NCI-H226 (cell line): ENCODE data around the gene SEMA4C.

Source experiments
- DNase-seq: peaks from one replicate; pipeline ENCODE4 v3.0.0-alpha.2; 2015

The SEMA4C gene

GRCh38 chr2:96880891-96881273, 11.0 kb upstream of the SEMA4C start:
- no peak for DNase-seq

GRCh38 chr2:96879545-96880040, 9.7 kb upstream of the SEMA4C start:
- no peak for DNase-seq

GRCh38 chr2:96878796-96879544, 9.1 kb upstream of the SEMA4C start:
- no peak for DNase-seq

GRCh38 chr2:96878171-96878570, 8.3 kb upstream of the SEMA4C start:
- DNase-seq, result no peak

GRCh38 chr2:96877631-96878092, 7.8 kb upstream of the SEMA4C start:
- no peak for DNase-seq

GRCh38 chr2:96877042-96877451, 7.2 kb upstream of the SEMA4C start:
- no peak for DNase-seq

GRCh38 chr2:96876269-96877041, 6.6 kb upstream of the SEMA4C start:
- no peak for DNase-seq

GRCh38 chr2:96875498-96876268, 5.8 kb upstream of the SEMA4C start:
- DNase-seq, result no peak

- no peak for DNase-seq
These were observed 4.4 kb upstream of the SEMA4C start for GRCh38 chr2:96874198-96874831.

- no peak for DNase-seq
These were observed 3.8 kb upstream of the SEMA4C start for GRCh38 chr2:96873651-96874096.

GRCh38 chr2:96872591-96873349, 2.9 kb upstream of the SEMA4C start:
- DNase-seq, result peak; percentile 90

- DNase-seq, result no peak
These were observed 861 bp upstream of the SEMA4C start for GRCh38 chr2:96870626-96871255.

GRCh38 chr2:96869281-96869821, 529 bp downstream of the SEMA4C start:
- DNase-seq, result peak; percentile 76

GRCh38 chr2:96868555-96869280, 1.2 kb downstream of the SEMA4C start:
- DNase-seq, result peak; percentile 91

- DNase-seq, result no peak
These were observed 1.9 kb downstream of the SEMA4C start for GRCh38 chr2:96867756-96868554.

- DNase-seq, result no peak
These were observed 2.7 kb downstream of the SEMA4C start for GRCh38 chr2:96866986-96867755.

- no peak for DNase-seq
These were observed 3.3 kb downstream of the SEMA4C start for GRCh38 chr2:96866586-96866985.

- DNase-seq, result no peak
These were observed 3.7 kb downstream of the SEMA4C start for GRCh38 chr2:96866149-96866548.

GRCh38 chr2:96865654-96866053, 4.2 kb downstream of the SEMA4C start:
- DNase-seq, result no peak
